Activated CD4-positive, alpha-beta T cell treated with anti-CD3 and anti-CD28 coated beads for 4 hours (primary cell): ENCODE data around the gene ARHGAP10.

Experiments used
- DNase-seq, 2 donors: peaks; one replicate each; pipeline ENCODE4 v3.0.0-alpha.2; 2020

ARHGAP10 gene

GRCh38 chr4:147731580-147732517 is at the start of gene ARHGAP10:
Gene ARHGAP10, plus strand, starts transcription at chr4:147732088. Its CDS starts 214 bp downstream, at chr4:147732302.
- DNase-seq, result peak; percentile 75

- DNase-seq, result no peak
Observed at GRCh38 chr4:147682755-147683154, 49.1 kb upstream of the ARHGAP10 start.

GRCh38 chr4:147683188-147683591 is 48.7 kb upstream of the ARHGAP10 start:
- DNase-seq, result peak in 1 of 2 donors; percentile 3

- peak; percentile 80 for DNase-seq
Observed at GRCh38 chr4:147683717-147684700, 47.9 kb upstream of the ARHGAP10 start, which contains the start of gene PRMT9. Gene PRMT9, minus strand, starts transcription at chr4:147684163. Its CDS starts 176 bp downstream, at chr4:147683987.

GRCh38 chr4:147689067-147689466 is 42.8 kb upstream of the ARHGAP10 start:
- DNase-seq, result no peak

GRCh38 chr4:147691820-147692219 is 40.1 kb upstream of the ARHGAP10 start:
- no peak for DNase-seq

- no peak for DNase-seq
Observed at GRCh38 chr4:147693218-147693617, 38.7 kb upstream of the ARHGAP10 start.

GRCh38 chr4:147696866-147697265 is 35.0 kb upstream of the ARHGAP10 start:
- DNase-seq, result no peak

- DNase-seq, result no peak
Observed at GRCh38 chr4:147704846-147705245, 27.0 kb upstream of the ARHGAP10 start.

GRCh38 chr4:147707892-147708672 is 23.8 kb upstream of the ARHGAP10 start:
- peak; percentile 50 to 66 for DNase-seq

- no peak for DNase-seq
Observed at GRCh38 chr4:147709999-147710398, 21.9 kb upstream of the ARHGAP10 start.

GRCh38 chr4:147714575-147715401 is 17.1 kb upstream of the ARHGAP10 start:
- no peak for DNase-seq

- DNase-seq, result no peak
Observed at GRCh38 chr4:147717878-147718277, 14.0 kb upstream of the ARHGAP10 start.

GRCh38 chr4:147723326-147723725 is 8.6 kb upstream of the ARHGAP10 start:
- DNase-seq, result no peak

GRCh38 chr4:147724468-147725201 is 7.3 kb upstream of the ARHGAP10 start:
- DNase-seq, result no peak

GRCh38 chr4:147725673-147726072 is 6.2 kb upstream of the ARHGAP10 start:
- no peak for DNase-seq

GRCh38 chr4:147727476-147728028 is 4.3 kb upstream of the ARHGAP10 start:
- DNase-seq, result no peak

GRCh38 chr4:147730333-147730732 is 1.6 kb upstream of the ARHGAP10 start:
- DNase-seq, result no peak

- peak; percentile 4 to 18 for DNase-seq
Observed at GRCh38 chr4:147732518-147733235, 789 bp downstream of the ARHGAP10 start.
